SW 1271 (cell line): ENCODE data around the gene STK32A.

Experiments used
- DNase-seq, 2 experiments: peaks; one replicate each; lab custom pipeline; 2025; lab: John Stamatoyannopoulos, UW

The STK32A gene

DNA sequence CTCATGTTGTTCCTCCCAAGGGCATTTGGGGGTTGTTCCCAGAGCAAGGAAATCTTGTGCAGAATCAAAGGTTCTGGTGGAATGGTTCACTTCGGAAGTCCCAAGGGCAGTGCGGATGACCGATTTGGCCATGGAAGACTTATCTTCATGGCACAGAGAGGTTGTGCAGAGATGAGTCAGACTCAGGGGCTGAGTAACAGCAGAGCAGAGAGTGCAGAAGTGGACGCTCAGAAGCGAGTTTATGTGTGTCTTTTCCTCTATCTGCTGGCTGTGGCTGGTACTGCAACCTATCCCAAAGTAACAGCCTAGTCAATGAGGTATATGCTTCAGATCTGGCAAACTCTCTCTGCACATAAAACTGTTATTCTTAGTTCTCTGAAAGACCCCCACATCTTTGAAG is 157.0 kb downstream of the STK32A start:
- peak; percentile 26 to 52 for DNase-seq

DNA sequence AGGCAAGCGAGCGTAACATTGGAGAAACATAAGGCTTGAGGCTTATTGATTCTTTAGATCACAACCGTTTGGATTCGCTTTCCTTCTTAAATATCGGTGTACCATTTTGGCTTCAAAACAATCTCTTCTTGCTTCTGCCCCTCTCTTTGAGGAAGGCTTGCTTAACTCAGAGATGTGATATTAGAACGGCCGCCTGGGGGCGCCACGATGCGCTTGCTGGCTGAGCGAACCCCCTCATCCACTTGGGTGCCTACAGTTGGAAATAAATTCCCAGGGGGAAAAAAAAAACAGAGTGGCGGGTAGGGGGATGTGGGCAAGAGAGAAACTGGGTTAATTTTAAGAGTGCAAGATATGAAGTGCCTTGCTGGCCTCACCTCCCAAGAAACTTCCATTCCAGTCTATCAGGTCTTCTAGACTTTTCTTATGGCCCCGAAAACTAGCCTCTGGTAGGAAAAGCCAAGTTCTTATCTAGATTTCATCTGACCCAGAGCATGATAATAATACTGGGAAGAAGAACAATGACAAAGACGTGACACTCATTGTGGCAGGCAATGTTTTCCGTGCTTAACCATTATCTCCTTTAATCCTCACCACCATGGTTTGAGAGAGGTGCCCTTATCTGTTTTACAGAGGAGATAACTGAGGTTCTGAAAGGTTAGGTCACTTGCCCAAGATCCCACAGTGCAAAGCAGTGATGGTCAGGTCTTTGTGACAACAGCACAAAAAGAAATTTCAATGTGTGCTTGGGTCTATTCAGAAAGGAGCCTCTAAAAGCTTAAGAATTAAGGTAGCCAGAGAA is 159.2 kb downstream of the STK32A start:
- no peak for DNase-seq

DNA sequence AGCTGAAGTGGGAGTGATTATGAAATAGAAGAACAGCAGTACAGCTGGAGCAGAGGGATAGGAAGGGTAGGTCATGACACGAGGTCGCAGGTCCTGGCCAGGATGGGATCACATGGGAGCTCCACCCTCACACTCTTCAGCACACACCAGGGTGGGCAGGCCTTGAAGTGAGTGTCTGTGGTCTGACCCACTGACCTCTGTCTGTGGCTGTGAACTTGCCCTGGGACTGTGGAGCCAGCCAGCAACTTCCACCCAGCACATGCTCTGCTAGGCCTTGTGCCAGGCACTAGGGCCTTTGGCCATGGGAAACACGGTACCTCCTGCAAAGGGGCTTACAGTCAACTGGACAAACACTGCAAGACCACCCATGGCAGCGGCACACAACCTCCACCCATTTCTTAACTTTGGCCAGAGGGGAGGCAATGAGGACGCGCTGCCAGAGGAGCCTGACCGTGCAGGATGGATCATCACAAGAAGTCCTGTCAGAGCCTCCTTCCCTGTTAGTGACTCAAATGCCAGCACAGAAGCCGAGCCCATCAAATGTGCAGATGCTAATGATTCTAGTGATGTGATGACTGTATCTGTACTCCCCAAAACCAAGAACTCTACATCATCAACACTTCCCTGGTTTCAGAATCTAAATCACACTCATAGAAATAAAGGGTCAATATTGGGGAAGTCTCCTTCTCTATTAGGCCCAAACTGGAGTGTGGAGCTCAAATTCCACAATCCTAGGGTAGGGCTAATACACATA is 161.4 kb downstream of the STK32A start:
- no peak for DNase-seq

DNA sequence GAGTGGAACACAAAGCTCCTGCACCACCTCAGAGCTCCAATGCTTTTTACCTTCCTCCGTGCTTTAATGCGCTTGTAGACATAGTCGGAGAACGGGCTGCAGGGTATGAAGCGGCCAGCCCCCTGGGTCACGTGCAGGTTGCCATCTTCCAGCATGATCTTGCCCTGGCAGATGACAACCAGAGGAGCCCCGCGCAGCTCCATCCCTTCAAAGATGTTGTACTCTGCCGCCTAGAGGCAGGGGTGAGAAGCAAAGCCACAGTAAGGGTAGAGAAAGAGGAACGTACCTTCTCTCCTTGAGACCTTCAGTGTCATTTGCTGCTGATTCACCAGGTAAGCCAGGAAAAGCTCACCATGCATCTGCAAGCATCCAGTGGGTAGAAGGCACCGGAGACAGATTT is 162.8 kb downstream of the STK32A start:
- no peak for DNase-seq

DNA sequence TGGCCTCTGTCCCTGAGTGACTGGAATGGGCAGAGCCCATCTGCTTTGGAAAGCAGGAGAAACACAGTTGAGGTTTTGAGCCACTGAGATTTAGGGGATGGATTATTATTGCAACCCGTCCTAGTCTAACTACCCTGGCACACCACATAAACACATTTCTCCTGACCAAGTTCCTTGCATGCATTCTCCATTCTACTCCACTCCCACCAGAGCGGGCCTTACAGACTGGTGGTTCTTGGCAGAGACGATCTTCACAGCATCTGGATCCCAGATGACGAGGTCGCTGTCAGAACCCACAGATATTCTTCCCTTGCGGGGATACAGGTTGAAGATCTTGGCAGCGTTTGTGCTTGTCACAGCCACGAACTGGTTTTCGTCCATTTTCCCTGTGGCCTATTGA is 164.0 kb downstream of the STK32A start:
- no peak for DNase-seq

DNA sequence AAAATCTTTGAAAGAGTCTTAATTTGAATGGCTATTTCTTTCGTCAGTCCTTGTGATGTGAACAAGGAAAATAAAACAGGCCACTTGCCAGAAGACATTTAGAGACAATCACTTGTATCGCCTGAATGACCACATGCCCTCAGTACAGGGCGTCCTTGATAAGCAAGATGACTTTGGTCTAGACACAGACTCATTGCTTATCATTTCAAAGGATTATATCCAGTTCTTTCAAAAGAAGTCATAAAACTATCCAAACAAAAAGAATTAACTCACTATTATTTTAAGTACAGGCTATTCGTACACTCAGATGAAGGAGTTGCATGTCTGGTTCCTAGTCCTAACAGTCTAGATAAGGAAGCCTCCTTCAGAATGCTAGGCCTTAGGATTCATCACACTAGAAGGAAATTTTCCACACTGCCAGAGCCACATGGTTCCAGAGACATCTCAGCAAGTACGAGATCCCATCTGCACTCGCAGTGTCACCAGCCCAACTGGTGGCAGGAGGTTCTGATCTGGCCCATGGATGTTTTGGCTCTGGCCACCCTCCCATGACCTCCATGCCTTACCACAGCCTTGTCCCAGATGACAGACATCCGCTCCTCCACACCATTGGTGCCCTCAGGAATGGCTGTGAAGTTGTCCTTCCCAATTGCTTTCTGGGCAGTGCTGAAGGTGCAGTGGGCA is 165.4 kb downstream of the STK32A start:
- no peak for DNase-seq

DNA sequence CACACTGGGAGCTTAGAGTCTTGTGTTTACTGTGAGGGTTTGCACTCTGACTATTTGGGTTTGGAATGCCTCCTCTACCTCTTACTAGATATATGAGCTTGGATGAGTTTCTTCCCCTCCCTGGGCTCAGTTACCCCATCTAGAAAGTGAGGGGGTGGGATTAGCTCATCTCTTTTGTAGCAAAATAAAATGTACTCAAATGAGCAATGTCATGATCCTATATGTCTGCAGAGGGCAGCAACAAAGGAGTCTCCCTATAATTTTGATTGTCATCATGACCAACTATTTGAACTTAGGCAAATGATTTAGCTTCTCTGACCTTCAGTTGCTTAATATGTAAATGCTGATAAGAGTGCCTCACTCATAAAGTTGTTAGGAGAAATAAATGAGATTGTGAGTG is 166.1 kb downstream of the STK32A start:
- no peak for DNase-seq

DNA sequence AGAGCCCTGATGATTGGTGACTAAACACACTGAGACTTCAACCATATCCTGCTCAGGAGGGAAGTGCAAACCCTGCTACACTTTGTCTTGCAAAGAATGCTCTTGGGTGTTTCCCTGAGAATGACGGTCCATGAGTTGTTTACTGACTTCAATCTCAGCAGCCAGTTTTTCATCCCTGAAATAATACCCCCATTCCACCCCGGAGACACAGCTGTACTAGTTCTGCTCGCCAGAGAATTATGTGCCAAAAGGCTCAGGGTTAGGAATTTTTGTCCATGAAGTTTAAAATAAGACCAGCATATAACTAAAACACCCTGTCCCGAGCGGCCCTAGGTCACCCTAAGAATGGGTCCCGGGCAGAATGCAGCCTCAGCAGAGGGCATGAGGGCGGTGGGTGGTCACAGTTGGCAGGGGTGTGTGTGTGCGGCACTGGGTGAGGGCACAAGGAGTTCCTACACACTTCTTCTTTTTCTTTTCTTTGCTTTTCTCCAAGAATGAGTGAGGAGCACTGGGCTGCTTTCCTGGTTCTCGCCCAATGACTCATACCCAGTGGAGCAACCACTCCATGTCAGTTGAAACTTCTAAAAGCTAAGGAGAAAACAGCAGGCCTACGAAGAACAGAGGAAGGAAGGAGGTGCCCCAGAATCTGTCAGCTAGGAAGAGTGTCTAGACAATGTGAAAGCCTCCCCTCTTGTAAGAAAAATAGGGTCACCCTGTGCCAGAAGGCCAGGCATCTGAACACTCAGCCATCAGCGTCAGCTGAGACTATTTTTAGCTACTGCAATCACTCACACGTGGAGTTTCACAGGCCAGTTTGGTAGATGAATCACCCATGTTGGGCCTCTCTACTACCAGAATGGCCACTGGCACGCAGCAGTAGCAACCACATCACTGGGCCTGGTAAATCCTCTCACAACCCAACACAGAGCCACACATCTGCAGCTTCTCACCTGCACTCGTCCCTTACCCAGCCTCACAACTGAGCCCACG is 169.1 kb downstream of the STK32A start:
- DNase-seq, result peak; percentile 14 to 73

DNA sequence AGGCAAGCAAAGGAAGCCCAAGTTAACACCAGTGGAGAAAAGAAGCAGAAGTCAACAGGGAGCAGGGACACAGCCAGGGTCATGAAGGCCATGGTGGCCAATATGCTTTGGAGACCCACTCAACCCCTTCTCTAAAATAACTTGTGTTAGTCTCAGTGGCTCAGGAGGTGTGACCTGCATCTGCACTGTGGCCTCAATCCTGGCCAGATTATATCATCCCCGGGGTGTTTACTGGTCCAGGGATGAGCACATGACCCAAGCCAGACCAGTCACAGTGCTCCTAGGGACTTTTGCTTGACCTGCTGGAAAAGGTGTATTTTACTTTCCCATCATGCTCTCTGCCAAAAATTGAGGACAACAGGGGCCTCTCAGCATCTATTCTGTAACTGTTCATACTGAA is 169.9 kb downstream of the STK32A start:
- no peak for DNase-seq

DNA sequence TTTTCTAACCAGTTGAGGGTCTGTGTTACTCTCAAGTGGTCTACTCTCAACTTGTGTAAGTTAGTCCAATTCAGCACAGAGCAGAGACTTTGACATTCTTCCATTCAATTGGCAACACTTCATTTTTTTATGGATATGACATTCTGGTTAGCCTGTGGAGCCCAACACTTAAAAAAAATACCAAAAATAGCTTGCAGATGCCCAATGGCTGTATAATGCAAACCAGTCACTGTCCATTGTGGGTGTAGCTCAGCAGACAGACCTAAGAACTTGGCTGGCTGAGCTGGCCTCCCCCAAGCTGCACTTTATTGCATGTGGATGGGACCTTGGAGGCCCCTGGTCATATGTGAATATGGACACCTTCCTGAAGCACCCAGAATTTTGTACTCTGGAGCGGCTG is 171.8 kb downstream of the STK32A start:
- DNase-seq, result no peak

DNA sequence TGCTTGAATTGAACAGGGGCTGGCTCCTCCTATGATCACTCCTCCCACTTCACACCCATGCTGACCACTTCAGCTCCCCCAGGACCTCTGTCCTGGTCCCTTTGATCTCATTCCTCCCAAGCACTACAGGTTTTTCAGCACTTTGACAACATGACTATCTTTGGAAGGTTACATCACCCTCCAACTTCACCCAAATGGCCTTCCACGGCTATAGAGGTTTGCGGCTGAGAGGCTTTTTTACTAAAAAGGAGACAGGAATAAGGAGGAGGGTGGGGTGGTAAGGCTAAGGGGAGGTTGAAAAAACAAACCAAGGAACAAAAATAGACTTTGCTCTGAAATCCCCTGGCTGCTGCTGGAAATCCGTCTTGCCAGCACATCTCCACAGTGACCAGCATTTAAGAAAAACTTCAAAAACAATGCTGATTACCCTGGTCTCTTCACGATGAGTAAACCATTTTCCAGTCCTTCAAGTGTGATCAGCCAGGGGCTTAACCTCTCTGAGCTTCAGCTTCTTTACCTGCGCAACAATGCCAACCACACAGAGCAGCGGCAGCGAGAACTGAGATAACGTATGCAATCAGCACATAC is 172.4 kb downstream of the STK32A start:
- DNase-seq, result no peak

DNA sequence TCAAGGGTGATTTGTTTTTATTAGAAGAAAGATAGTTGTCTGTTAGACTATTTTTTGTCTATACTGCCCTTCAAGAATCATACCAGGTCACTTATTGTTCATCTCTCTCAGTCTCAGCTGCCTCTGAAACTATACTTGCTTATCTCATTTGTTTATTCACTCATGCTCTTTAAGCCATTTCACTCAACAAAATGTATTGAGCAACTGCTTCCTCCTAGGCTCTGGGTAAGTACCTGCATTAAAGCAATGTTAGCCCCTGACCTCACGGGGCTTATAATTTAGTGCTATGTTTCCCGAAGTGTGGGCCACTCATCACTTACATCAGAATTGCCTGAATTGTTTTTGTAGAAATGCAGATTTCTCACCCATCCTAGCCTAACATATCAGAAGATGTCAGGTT is 174.2 kb downstream of the STK32A start:
- no peak for DNase-seq

DNA sequence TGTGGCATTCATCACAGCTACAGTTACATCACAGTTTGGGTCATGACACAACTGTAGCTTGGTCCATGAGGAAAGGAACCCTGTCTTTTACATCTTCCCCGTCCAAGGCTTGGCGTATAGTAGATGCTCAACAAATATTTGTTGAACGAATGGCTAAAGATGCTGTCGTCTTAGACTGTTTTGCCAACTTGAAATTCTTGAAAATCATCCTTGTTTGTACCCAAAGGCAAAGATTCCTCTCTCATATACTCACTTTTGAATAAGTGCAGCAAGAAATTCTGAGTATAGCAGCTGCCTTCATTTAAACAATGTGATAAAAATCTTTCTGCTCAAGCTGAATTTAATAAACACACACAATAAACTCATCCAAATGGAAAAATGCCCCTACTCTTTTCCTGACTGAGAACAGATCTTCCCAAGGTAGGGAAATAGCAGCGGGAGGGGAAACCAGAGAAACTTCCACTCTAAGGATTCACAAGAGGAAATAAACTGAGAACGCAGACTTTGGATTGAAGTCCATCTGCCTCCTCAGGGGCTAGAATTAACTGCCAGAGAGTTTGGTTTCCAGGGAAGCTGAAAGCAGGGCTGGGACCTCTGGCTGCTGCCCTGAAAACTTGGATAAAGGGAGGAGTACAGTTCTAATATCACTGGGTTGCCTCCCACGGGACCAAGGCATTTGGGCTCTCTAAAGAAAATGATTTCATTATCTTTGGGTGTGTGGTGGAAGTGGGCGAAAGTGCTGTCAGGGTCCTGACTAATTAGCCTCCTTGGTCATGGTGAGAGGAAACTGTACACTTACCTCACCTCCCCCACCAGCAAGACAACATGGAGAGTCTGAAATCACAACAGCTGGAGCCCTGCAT is 175.9 kb downstream of the STK32A start:
- no peak for DNase-seq

DNA sequence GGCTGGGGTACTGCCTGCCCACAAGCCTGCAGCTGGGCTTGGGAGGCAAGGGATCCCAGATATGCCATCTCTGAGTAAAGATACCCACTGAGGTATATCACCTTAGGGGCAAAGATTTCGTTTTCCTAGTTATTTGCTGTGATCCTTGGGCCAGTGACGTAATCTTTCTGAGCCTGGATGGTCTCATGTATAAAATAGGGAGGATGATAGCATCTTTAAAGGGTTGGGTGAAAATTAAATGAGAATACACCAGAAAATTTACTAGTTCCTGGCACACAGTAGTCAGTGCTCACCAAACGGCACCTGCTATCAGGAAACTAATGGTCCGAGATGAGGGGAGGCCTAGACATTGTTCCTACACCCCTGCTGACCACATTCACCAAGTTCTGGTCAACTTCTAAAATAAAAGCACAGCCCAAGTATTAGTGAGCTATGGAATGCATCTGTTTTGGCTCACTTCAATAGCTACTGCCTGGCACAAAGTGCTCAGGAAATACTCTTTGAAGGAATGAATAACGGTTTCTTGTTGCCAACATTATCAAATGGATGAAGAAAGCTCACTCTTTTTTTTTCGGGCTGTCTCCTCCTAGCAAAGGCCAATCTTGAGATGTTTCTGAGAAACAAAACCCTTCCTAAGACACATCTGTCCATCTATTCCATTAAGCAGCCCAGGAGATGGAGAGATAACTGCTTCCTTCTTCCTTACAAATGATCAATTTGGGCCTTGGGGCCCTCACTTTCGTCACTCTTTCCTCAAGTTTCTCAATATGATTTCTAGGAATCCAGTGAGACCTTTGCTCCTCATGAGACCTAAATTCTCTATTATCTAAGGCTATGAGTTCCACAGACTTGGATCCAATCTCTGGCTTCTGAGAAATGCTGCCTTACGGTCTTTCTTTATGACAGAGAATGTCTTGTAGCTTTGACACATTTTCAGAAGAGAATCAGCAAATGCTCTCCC is 176.8 kb downstream of the STK32A start:
- DNase-seq, result no peak

DNA sequence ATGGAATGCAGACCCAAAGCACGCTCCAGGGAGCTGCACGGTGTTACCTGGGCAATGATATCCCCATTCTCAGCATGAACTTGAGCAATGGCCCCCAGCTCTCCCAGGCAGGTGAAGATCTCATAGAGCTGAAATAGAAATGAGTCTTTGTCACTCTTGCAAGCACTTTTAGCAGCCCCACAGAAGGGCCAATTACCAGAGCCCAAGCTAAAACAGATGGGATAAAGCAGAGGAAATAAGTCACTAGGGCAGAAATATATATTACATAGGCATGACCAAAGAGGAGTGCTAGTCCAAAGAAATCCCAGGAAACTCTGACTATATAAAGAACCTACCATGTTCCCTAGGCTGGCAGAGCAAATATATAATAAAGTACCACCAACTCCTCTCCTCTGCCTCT is 177.7 kb downstream of the STK32A start:
- DNase-seq, result no peak

DNA sequence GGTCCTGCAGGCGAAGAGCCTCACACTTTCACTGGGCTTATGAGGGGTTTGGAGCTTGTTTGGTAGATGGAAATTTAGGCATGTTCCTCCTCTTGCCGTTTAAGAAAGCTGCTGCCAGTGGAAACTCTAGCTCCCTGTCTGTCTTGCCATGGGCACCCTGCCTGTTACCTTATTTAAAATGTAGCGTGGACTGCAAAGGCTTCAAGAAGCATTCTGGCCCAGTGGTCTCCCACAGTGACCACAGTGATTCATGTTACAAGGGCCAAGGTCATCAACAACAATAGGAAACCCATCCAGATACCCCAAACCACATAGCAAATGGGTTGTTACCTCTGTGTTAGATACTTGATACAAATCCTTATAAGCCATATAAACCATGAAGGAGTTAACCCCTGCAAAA is 178.4 kb downstream of the STK32A start:
- no peak for DNase-seq

DNA sequence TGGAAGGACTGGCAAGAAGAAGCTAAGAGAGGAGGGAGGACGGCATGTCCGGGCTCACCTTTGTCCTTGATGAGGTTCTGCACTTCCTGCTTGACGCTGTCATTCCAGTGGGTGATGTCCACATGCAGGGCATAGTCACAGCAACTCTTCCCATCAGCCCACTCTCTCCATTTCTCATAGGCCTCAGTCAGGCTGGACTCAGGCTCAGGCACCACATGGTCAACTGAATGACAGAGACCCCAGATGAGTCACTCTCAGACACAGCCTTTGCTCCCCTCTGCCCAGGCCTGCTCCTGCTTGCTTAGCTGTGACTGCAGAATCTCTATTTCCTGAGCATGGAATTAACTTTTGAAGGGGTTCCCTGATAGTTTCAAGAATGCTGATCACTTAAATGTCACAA is 180.8 kb downstream of the STK32A start:
- DNase-seq, result no peak

DNA sequence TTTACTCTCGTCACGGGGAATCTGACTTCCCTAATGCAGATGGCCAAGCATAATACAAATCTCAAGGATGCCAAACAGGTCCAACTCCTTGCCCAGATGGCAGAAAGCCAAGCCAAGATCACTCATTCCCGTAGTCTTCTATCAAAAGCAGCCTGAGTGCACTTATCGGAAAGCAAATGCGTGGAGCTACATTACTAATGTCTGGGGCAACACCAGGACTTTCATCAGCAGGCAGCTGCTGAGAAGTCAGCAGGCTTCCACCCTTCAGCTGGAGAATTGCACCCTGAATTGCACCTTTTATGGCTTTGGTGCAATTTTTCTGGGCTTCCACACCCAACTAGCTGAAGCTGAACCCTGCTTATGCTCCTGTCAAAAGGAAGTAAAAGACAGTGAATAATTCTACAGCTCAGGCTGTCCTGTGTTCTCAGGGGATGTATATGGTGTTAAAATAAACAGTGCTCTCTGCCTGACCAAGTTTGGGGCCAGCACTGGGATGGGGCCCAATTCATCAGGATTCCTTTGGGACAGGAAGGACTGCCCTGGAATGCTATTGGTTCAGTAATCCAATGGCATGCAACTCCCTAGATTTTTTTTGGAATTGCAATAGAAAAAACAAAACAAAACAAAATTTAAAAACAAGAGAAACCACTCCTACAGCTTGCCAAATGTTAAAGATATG is 182.4 kb downstream of the STK32A start:
- no peak for DNase-seq

DNA sequence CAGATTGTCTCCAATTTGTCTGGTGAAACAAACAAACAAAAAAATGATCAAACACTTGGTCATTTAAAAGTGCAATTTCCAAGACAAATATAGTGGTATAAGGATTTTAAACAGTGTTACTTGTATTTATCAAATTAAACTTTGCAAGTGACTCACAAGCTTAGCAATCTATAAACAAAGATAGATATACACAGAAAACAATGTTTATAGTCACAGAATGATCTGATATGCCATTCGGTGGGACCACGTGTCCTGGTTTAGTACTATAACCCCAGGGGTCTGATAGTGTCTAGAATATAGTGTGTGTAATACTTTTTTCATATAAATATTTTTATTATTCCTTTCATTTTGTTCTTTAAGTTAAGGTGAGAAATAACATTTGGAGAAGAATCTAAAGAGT is 183.8 kb downstream of the STK32A start:
- no peak for DNase-seq
